DND-41 (cell line): Measurements from ENCODE around the gene DMPK.
A peak's percentile ranks its signal among the peaks of the same experiment; 100 is the strongest.

Experiments
- ATAC-seq: fragments of 200-7000 bp; cut with Tn5 transposase; 3 replicates; pipeline ENCODE4 v1.9.1; 2021; ENCODE audit warnings: low read depth; ENCODE audit not compliant: insufficient read depth
- DNase-seq: peaks from one replicate; pipeline ENCODE4 v3.0.0-alpha.2; 2020
- H2AFZ ChIP-seq: 2 replicates; pipeline ENCODE4 v1.6.0; 2012; ENCODE audit warnings: low read depth, low read length
- H3K27ac ChIP-seq: 2 replicates; pipeline ENCODE4 v1.5.1; 2012; ENCODE audit warnings: low read length, inconsistent platforms
- H3K27me3 ChIP-seq: fragments of 200-600 bp; sonication (generic); 2 replicates; pipeline ENCODE4 v1.6.0; 2012; ENCODE audit warnings: low read length, mild to moderate bottlenecking, inconsistent platforms; ENCODE audit not compliant: insufficient read depth, poor library complexity
- H3K36me3 ChIP-seq: 2 replicates; pipeline ENCODE4 v1.5.1; 2012; ENCODE audit warnings: low read length, inconsistent platforms; ENCODE audit not compliant: insufficient read depth
- H3K4me1 ChIP-seq: 2 replicates; pipeline ENCODE4 v1.5.1; 2012; ENCODE audit warnings: mild to moderate bottlenecking, low read length; ENCODE audit not compliant: insufficient read depth
- H3K4me2 ChIP-seq: 2 replicates; pipeline ENCODE4 v1.6.0; 2012; ENCODE audit warnings: mild to moderate bottlenecking, moderate library complexity, low read length, inconsistent platforms; ENCODE audit not compliant: insufficient read depth
- H3K4me3 ChIP-seq, 2 experiments: fragments of 200-600 bp in 1 of 2; shearing (Covaris generic) in 1 of 2; 2 replicates each; pipeline ENCODE4 v1.5.1; 2012 to 2016; ENCODE audit warnings: inconsistent platforms in 2 of 2, low read length in 2 of 2, mild to moderate bottlenecking in 2 of 2, low read depth in 1 of 2, moderate library complexity in 1 of 2
- H3K79me2 ChIP-seq: 2 replicates; pipeline ENCODE4 v1.6.0; 2012; ENCODE audit warnings: low read length, inconsistent platforms; ENCODE audit not compliant: insufficient read depth
- H3K9ac ChIP-seq: 2 replicates; pipeline ENCODE4 v1.6.0; 2012; ENCODE audit warnings: low read depth, mild to moderate bottlenecking, inconsistent platforms, low read length, moderate library complexity
- H3K9me3 ChIP-seq: 2 replicates; pipeline ENCODE4 v1.5.1; 2012; ENCODE audit warnings: low read length, moderate library complexity, mild to moderate bottlenecking, inconsistent platforms; ENCODE audit not compliant: insufficient read depth, severe bottlenecking
- H4K20me1 ChIP-seq: 2 replicates; pipeline ENCODE4 v1.6.0; 2012; ENCODE audit warnings: low read length; ENCODE audit not compliant: insufficient read depth
- EZH2 ChIP-seq: IDR thresholded peaks from 3 replicates; pipeline ENCODE4 v1.6.1; 2012; ENCODE audit warnings: borderline replicate concordance, low read depth, mild to moderate bottlenecking, moderate library complexity, low read length, inconsistent platforms; ENCODE audit not compliant: severe bottlenecking
- TF ChIP-seq, protein P1 (sequence below): IDR thresholded peaks from 2 replicates; pipeline ENCODE4 v1.5.1; 2012; ENCODE audit warnings: borderline replicate concordance, low read length, moderate library complexity, mild to moderate bottlenecking; ENCODE audit not compliant: poor library complexity, severe bottlenecking; ENCODE audit errors: extremely low read depth

The DMPK gene

DNA sequence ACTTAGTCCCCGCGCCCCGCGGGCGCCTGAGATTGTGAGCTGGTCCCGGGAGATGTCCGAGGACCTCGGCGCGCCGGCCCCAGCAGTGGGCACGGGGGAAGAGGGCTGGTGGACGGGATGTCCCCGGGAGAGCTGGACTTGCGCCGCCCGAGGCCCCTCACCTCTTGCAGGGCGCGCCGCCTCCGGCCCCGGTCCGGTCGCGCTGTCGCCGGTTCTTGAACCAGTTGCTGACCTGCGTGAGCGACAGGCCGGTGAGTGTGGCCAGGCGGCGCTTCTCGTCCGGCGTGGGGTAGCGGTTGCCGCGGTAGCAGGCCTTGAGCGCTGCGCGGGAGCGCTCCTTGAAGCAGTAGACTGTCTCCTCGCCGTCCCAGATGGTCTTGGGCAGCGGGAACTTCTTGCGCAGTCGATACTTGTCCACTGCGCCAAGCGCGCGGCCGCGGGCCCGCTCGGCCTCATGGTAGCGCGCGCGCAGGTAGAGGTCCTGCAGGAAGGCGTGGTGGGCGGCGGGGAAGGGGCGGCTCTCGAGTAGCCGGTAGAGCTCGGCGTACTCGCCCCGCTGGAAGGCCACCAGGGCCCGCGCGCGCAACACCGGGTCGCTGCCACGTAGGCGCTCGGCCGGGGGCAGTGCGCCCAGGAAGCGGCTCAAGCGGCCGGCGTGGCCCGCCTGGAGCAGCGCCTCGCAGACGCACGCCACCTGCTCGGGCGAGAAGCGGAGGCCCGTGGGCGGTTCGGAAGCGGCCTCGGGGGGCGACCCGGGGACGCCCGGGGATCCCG is 14.2 kb downstream of the DMPK start:
- no peak for DNase-seq
- no peak overlapping the region for H3K27ac ChIP-seq
- peak overlapping the region; percentile 79 for H2AFZ ChIP-seq
- peak overlapping the region; percentile 73 to 75; a peak in 3 of 4 replicates for H3K4me3 ChIP-seq
- ATAC-seq = no peak
- H3K4me2 ChIP-seq = peak overlapping the region; percentile 86
- H4K20me1 ChIP-seq = 0 out of 2 replicates have a peak, but pooled peaks cover 2% of the 10 kb centered on the region
- peaks cover 2% of the 10 kb centered on the region; the same call in 1 of the 2 replicates for H3K36me3 ChIP-seq
- H3K9ac ChIP-seq = peak overlapping the region; percentile 77
- no peaks in the 10 kb centered on the region for H3K9me3 ChIP-seq
- no peaks in the 10 kb centered on the region for H3K79me2 ChIP-seq
- no peak for TF ChIP-seq EZH2
- TF ChIP-seq, protein P1, sequence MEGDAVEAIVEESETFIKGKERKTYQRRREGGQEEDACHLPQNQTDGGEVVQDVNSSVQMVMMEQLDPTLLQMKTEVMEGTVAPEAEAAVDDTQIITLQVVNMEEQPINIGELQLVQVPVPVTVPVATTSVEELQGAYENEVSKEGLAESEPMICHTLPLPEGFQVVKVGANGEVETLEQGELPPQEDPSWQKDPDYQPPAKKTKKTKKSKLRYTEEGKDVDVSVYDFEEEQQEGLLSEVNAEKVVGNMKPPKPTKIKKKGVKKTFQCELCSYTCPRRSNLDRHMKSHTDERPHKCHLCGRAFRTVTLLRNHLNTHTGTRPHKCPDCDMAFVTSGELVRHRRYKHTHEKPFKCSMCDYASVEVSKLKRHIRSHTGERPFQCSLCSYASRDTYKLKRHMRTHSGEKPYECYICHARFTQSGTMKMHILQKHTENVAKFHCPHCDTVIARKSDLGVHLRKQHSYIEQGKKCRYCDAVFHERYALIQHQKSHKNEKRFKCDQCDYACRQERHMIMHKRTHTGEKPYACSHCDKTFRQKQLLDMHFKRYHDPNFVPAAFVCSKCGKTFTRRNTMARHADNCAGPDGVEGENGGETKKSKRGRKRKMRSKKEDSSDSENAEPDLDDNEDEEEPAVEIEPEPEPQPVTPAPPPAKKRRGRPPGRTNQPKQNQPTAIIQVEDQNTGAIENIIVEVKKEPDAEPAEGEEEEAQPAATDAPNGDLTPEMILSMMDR = no peak
- H3K27me3 ChIP-seq = no peaks in the 10 kb centered on the region
- H3K4me1 ChIP-seq = peaks cover 26% of the 10 kb centered on the region

DNA sequence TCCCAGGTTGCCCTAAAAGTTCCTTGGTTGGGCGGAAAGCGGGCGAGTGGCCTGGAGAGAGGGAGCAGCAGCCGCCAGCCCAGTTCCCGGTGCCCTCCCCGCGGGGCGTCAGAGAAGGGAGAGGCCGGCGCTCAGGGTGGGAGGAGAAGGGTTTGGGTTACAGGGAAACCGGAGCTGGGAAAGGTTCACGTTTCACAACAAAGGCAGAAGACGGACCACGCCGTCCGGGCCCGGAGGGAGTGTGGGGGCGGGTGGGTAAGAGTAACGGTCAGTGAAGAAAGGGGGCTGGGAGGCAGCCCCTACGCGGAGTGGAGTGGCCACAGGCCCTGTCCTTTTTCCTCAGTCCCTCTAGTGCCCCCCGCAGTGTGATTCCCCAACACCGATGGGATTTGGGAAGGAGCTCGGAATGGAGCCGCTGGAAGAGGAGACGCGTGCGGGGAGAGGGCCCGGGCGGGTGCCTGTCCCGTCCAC is 14.8 kb downstream of the DMPK start:
- Histone ChIP-seq H3K9ac (peak overlapping the region; percentile 77; the same call in 1 of the 2 replicates), H3K4me3 (no peak overlapping the region; a peak in 1 of 4 replicates), H3K27me3 (no peaks in the 10 kb centered on the region), H3K4me1 (peaks cover 26% of the 10 kb centered on the region), H3K36me3 (peaks cover 2% of the 10 kb centered on the region; the same call in 1 of the 2 replicates), H3K27ac (no peak overlapping the region), H3K4me2 (peak overlapping the region; percentile 86), H2AFZ (no peak overlapping the region), H3K79me2 (no peaks in the 10 kb centered on the region), H4K20me1 (0 out of 2 replicates have a peak, but pooled peaks cover 2% of the 10 kb centered on the region), H3K9me3 (no peaks in the 10 kb centered on the region)
- DNase-seq (no peak), ATAC-seq (no peak)
- TF ChIP-seq, protein P1 = no peak

DNA sequence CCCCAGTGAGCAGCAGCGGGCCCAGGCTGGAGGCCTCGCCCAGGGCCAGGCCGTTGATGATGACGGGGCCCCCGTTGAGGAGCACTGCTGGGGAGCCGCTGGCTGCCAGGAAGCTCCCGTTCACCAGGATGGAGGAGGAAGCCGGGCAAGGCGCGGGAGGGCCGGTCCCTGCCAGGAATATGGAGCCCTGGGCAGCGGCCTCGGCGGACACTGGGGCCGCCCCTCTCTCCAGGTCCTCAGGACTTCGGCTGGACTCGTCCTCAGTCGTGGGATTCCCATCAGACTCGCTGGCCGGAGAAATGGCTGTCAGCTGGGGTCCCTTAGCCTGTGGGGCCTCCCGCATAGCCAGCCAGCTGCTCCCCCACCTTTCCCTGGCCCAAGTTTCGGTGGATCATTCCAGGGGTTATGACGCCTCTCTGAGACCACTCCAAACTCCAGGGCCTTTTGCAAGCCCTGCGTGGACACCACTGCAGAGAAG is 15.4 kb downstream of the DMPK start:
- Histone ChIP-seq H3K36me3 (peaks cover 2% of the 10 kb centered on the region; the same call in 1 of the 2 replicates), H3K79me2 (no peaks in the 10 kb centered on the region), H3K4me3 (no peak overlapping the region), H3K9ac (no peak overlapping the region), H3K4me2 (peak overlapping the region; percentile 86; the same call in 1 of the 2 replicates), H2AFZ (no peak overlapping the region), H3K27me3 (no peaks in the 10 kb centered on the region), H3K9me3 (no peaks in the 10 kb centered on the region), H4K20me1 (0 out of 2 replicates have a peak, but pooled peaks cover 2% of the 10 kb centered on the region), H3K27ac (no peak overlapping the region), H3K4me1 (peaks cover 26% of the 10 kb centered on the region)
- no peak for DNase-seq
- TF ChIP-seq EZH2 = no peak
- TF ChIP-seq, protein P1 = no peak
- ATAC-seq = no peak
